GM12878 (cell line): ENCODE measurements around the gene GNAZ. TPM values are rescaled to one million over a fixed set of nuclear protein-coding genes. Genes with fewer than 3 reads are reported as not detected.

ENCODE experiments used
- ATAC-seq: fragments of 200-7000 bp; cut with Tn5 transposase; 3 replicates; pipeline ENCODE4 v1.9.1; 2020; ENCODE audit warnings: mild to moderate bottlenecking, moderate library complexity
- BruUV-seq: library from RNA; stranded (reverse); fragments of 400-500 nt; replicated peaks from 2 replicates; lab custom pipeline; 2021; lab: Mats Ljungman, UMichigan
- CTCF ChIA-PET: fragments of 300-600 bp; sonication (Branson Sonifier 250); formaldehyde crosslinking; extraction: SDS; loops from one replicate; lab custom pipeline; 2021; ENCODE audit warnings: inconsistent platforms; lab: Yijun Ruan, JAX
- POLR2A ChIA-PET: fragments of 350-600 bp; formaldehyde crosslinking; extraction: SDS; loops from one replicate; lab custom pipeline; 2021; ENCODE audit warnings: inconsistent platforms; lab: Charles Lee
- RAD21 ChIA-PET: fragments of 300-600 bp; sonication (Branson Sonifier 250); formaldehyde crosslinking; loops from one replicate; lab custom pipeline; 2023; ENCODE audit warnings: antibody characterized with exemption; ENCODE audit not compliant: unreplicated experiment; lab: Charles Lee
- SMC1A ChIA-PET: fragments of 300-600 bp; sonication (Branson Sonifier 250); formaldehyde crosslinking; loops from one replicate; lab custom pipeline; 2023; ENCODE audit not compliant: unreplicated experiment, uncharacterized antibody; lab: Charles Lee
- DNase-seq: peaks from one replicate; pipeline ENCODE4 v3.0.0-alpha.2; 2011; ENCODE audit warnings: low read depth, low spot score
- FAIRE-seq: peaks from 3 replicates; lab custom pipeline; 2011; peaks lifted over from hg19 to GRCh38; lab: Jason Lieb, UNC
- H2AFZ ChIP-seq: 2 replicates; pipeline ENCODE4 v1.6.0; 2011; ENCODE audit warnings: low read depth, low read length, control low read depth; ENCODE audit not compliant: control insufficient read depth
- H3K27ac ChIP-seq: 2 replicates; pipeline ENCODE4 v1.5.1; 2011; ENCODE audit warnings: control low read depth; ENCODE audit not compliant: control insufficient read depth, insufficient read depth
- H3K27me3 ChIP-seq, 2 experiments: replicated peaks in 1 of 2; 2 replicates each; pipeline versions ENCODE4 v1.6.0 to v1.6.1; 2011; ENCODE audit warnings: low read length in 1 of 2; ENCODE audit not compliant: control insufficient read depth in 2 of 2, insufficient read depth in 2 of 2
- H3K36me3 ChIP-seq, 2 experiments: 2 replicates each; pipeline ENCODE4 v1.5.1; 2011; ENCODE audit warnings: low read length in 1 of 2; ENCODE audit not compliant: control insufficient read depth in 2 of 2, insufficient read depth in 2 of 2
- H3K4me1 ChIP-seq: 2 replicates; pipeline ENCODE4 v1.6.1; 2011; ENCODE audit warnings: mild to moderate bottlenecking, low read length, moderate library complexity, mixed read lengths; ENCODE audit not compliant: control insufficient read depth, insufficient read depth
- H3K4me2 ChIP-seq: 2 replicates; pipeline ENCODE4 v1.6.0; 2011; ENCODE audit warnings: control low read depth; ENCODE audit not compliant: control insufficient read depth, insufficient read depth
- H3K4me3 ChIP-seq: fragments of 200-600 bp; sonication (generic); 2 replicates; pipeline ENCODE4 v1.5.1; 2016
- H3K79me2 ChIP-seq: 2 replicates; pipeline ENCODE4 v1.6.0; 2011; ENCODE audit warnings: low read length; ENCODE audit not compliant: control insufficient read depth, insufficient read depth
- H3K9ac ChIP-seq: 2 replicates; pipeline ENCODE4 v1.8.0; 2011; ENCODE audit warnings: low read length, control low read depth, mixed read lengths; ENCODE audit not compliant: control insufficient read depth, insufficient read depth
- H3K9me3 ChIP-seq: replicated peaks from 3 replicates; pipeline ENCODE4 v1.5.1; 2011; ENCODE audit warnings: mild to moderate bottlenecking, low read length; ENCODE audit not compliant: control insufficient read depth, insufficient read depth
- H4K20me1 ChIP-seq: 2 replicates; pipeline ENCODE4 v1.6.0; 2011; ENCODE audit not compliant: control insufficient read depth, insufficient read depth
- ATF7 ChIP-seq: fragments of 450-650 bp; IDR thresholded peaks from 2 replicates; pipeline ENCODE4 v1.6.1; 2016; ENCODE audit warnings: low read depth, mild to moderate bottlenecking
- HCFC1 ChIP-seq: fragments of 150-350 bp; IDR thresholded peaks from 2 replicates; pipeline ENCODE4 v1.6.1; 2014; ENCODE audit warnings: low read length
- HSF1 ChIP-seq: fragments of 150-350 bp; IDR thresholded peaks from 2 replicates; pipeline ENCODE4 v1.6.1; 2014; ENCODE audit warnings: mild to moderate bottlenecking, low read depth, low read length
- MXI1 ChIP-seq: fragments of 150-350 bp; IDR thresholded peaks from 2 replicates; pipeline ENCODE4 v1.6.1; 2011; ENCODE audit warnings: low read depth, mild to moderate bottlenecking, inconsistent platforms, low read length, improper control_type of control experiment
- RAD51 ChIP-seq: fragments of 450-650 bp; IDR thresholded peaks from 2 replicates; pipeline ENCODE4 v1.6.1; 2016; ENCODE audit warnings: moderate library complexity, mild to moderate bottlenecking, inconsistent platforms
- REST ChIP-seq: IDR thresholded peaks from 2 replicates; pipeline ENCODE4 v1.6.1; 2012; ENCODE audit warnings: mild to moderate bottlenecking, low read depth, low read length
- SMAD5 ChIP-seq: IDR thresholded peaks from 2 replicates; pipeline ENCODE4 v1.6.1; 2016; ENCODE audit warnings: antibody characterized with exemption, low read depth
- SRF ChIP-seq, 2 experiments: IDR thresholded peaks; 2 replicates each; pipeline ENCODE4 v1.6.1; 2011; ENCODE audit warnings: low read depth in 2 of 2, low read length in 2 of 2, mild to moderate bottlenecking in 1 of 2, moderate library complexity in 1 of 2
- ZNF687 ChIP-seq: fragments of 450-650 bp; IDR thresholded peaks from 2 replicates; pipeline ENCODE4 v1.6.1; 2017; ENCODE audit warnings: mild to moderate bottlenecking, moderate library complexity
- ZSCAN29 ChIP-seq: fragments of 450-650 bp; IDR thresholded peaks from 2 replicates; pipeline ENCODE4 v1.6.1; 2017; ENCODE audit warnings: mild to moderate bottlenecking, moderate library complexity
- WGBS: methylation state at CpG from one replicate; pipeline ENCODE4 v1.1.6; 2016; ENCODE audit warnings: low lambda C conversion rate; ENCODE audit not compliant: insufficient replicate concordance, insufficient coverage; ENCODE audit errors: missing lambda C conversion rate; 5-methylcytosine and 5-hydroxymethylcytosine counted together
- in situ Hi-C: fragments of 300-500 bp; cut with MboI; formaldehyde crosslinking; loops from 9 replicates; pipeline ENCODE4 v1.14.3; 2018; ENCODE audit warnings: mixed read lengths
- intact Hi-C: fragments of 100-400 bp; cut with micrococcal nuclease; formaldehyde crosslinking; loops from one replicate; pipeline ENCODE4 v1.14.2; 2022; ENCODE audit not compliant: unreplicated experiment
- polyA plus RNA-seq, 11 experiments: library from polyadenylated mRNA; depleted of rRNA in 4 of 11; unstranded in 6 of 11; stranded (reverse) in 5 of 11; fragments of >200 nt; fragmentation: Nextera tagmentation in 4 of 11; fragmentation: Illumina TruSeq in 1 of 11; extraction: Ambion mirVana in 4 of 11; extraction: Trizol in 1 of 11; gene quantifications; 1 replicate in 1 of 11; 2 replicates in 10 of 11; pipeline versions ENCODE4 v1.2.1 to v1.2.3, GENCODE V29; 2011 to 2016; ENCODE audit warnings: inconsistent platforms in 2 of 11, missing spikeins in 2 of 11, low read depth in 1 of 11
- total RNA-seq, 4 experiments: library from RNA; depleted of rRNA in 3 of 4; stranded (reverse); fragments of >200 nt in 3 of 4; fragmentation: Illumina TruSeq in 1 of 4; extraction: Trizol in 1 of 4; gene quantifications; 2 replicates each; pipeline versions ENCODE4 v1.2.1 to v1.2.3, GENCODE V29; 2013 to 2021

The GNAZ gene
- total and polyA plus RNA-seq, 10 of the 15 experiments (the other 5 are each of a cell fraction or from before 2014, with no cell fraction given) = 0.09 to 1.0 (median 0.44) TPM; not detected in 1

GRCh38 chr22:23033116-23033905 is 37.0 kb upstream of the GNAZ start:
- FAIRE-seq (no peak), DNase-seq (no peak), ATAC-seq (no peak)
- H2AFZ ChIP-seq = no peak overlapping the region
- RAD21 ChIA-PET = no interaction called here
- CTCF ChIA-PET = interaction anchor here (1.3 kb wide), 1 partner anchor 19 kb away, joined by 3 read pairs; no protein-coding TSS in a partner anchor
- no peaks in the 10 kb centered on the region for H4K20me1 ChIP-seq
- no peaks in the 10 kb centered on the region for H3K79me2 ChIP-seq
- no peak overlapping the region for H3K4me3 ChIP-seq
- no peak overlapping the region for H3K27ac ChIP-seq
- H3K27me3 ChIP-seq = no peaks in the 10 kb centered on the region
- 38% methylated on average over 6 of the region's 6 CpGs for WGBS
- H3K4me1 ChIP-seq = peaks cover 13% of the 10 kb centered on the region
- TF ChIP-seq RAD51 (no peak), REST (no peak), ATF7 (no peak), HSF1 (no peak), SMAD5 (no peak), ZSCAN29 (no peak), ZNF687 (no peak), SRF (IDR thresholded peaks at IDR 0.05; ENCODE audit: low read depth in 2 of 2, low read length in 2 of 2) (no peak), HCFC1 (no peak), MXI1 (no peak)
- BruUV-seq = no TSS peak
- POLR2A ChIA-PET = no interaction called here
- H3K9me3 ChIP-seq = no peaks in the 10 kb centered on the region; the same call in 2 of the 3 replicates
- intact Hi-C loops (no loop called here), in situ Hi-C loops (no loop called here)
- H3K36me3 ChIP-seq = no peaks in the 10 kb centered on the region
- no peak overlapping the region for H3K4me2 ChIP-seq
- SMC1A ChIA-PET = no interaction called here
- no peak overlapping the region for H3K9ac ChIP-seq
